ENCODE results near the gene CRYBG1. TPM values are rescaled to one million over a fixed set of nuclear protein-coding genes. Genes with fewer than 3 reads are reported as not detected.

The CRYBG1 gene
- total and polyA plus RNA-seq, 2 of the 13 experiments (the other 11 are each of a cell fraction or from before 2014, with no cell fraction given), result 10.1 to 21.9 TPM

- TF ChIP-seq HOMEZ (CRISPR knock-in tag; IDR thresholded peaks at IDR 0.05; ENCODE audit: low read depth) (peak; percentile 60; the same call in 1 of the 2 replicates), THAP9 (CRISPR knock-in tag; IDR thresholded peaks at IDR 0.05; ENCODE audit: borderline replicate concordance) (no peak), ZNF574 (CRISPR knock-in tag; IDR thresholded peaks at IDR 0.05) (no peak), HOXA7 (CRISPR knock-in tag; IDR thresholded peaks at IDR 0.05) (no peak), PHF5A (CRISPR knock-in tag; IDR thresholded peaks at IDR 0.05; ENCODE audit: low read depth, unreplicated experiment) (no peak), CENPT (CRISPR knock-in tag; IDR thresholded peaks at IDR 0.05; ENCODE audit: low read depth) (no peak), NR3C1 (CRISPR knock-in tag; IDR thresholded peaks at IDR 0.05) (no peak), ZNF101 (CRISPR knock-in tag; IDR thresholded peaks at IDR 0.05; ENCODE audit: borderline replicate concordance, low read depth) (no peak), ZNF253 (CRISPR knock-in tag; IDR thresholded peaks at IDR 0.05; ENCODE audit: borderline replicate concordance) (no peak), ZC3H4 (CRISPR knock-in tag; IDR thresholded peaks at IDR 0.05; ENCODE audit: borderline replicate concordance) (no peak), CEBPB (IDR thresholded peaks at IDR 0.05; ENCODE audit: borderline replicate concordance, low read depth, low read length) (peak; percentile 87), SIX1 (CRISPR knock-in tag; IDR thresholded peaks at IDR 0.05; ENCODE audit: borderline replicate concordance) (no peak), CBX5 (CRISPR knock-in tag; IDR thresholded peaks at IDR 0.05; ENCODE audit: borderline replicate concordance) (no peak), PRPF4 (IDR thresholded peaks at IDR 0.05; ENCODE audit: low read depth, low read length, poor library complexity, severe bottlenecking) (no peak), ATM (IDR thresholded peaks at IDR 0.05; ENCODE audit: borderline replicate concordance) (no peak), MIXL1 (CRISPR knock-in tag; IDR thresholded peaks at IDR 0.05) (peak; percentile 42; the same call in 1 of the 2 replicates), ZBTB42 (CRISPR knock-in tag; IDR thresholded peaks at IDR 0.05) (no peak), ZNF878 (CRISPR knock-in tag; IDR thresholded peaks at IDR 0.05) (no peak), ZNF230 (CRISPR knock-in tag; IDR thresholded peaks at IDR 0.05) (no peak), MAZ (IDR thresholded peaks at IDR 0.05; ENCODE audit: borderline replicate concordance, low read depth, low read length) (no peak), MAZ (CRISPR knock-in tag; IDR thresholded peaks at IDR 0.05; ENCODE audit: low read depth) (no peak), JUND (CRISPR knock-in tag; IDR thresholded peaks at IDR 0.05) (no peak), ZNF691 (CRISPR knock-in tag; IDR thresholded peaks at IDR 0.05; ENCODE audit: borderline replicate concordance, low read depth) (no peak), CREM (IDR thresholded peaks at IDR 0.05) (no peak), CREM (CRISPR knock-in tag; IDR thresholded peaks at IDR 0.05) (no peak)
Observed at GRCh38 chr6:106557837-106558236, 197.3 kb downstream of the CRYBG1 start (continued).
